H1 (cell line): ENCODE measurements around the gene HMSD. TPM values are rescaled to one million over a fixed set of nuclear protein-coding genes. Genes with fewer than 3 reads are reported as not detected.

Experiments
- CTCF ChIA-PET: fragments of 300-600 bp; sonication (Branson Sonifier 250); formaldehyde crosslinking; loops from one replicate; lab custom pipeline; 2021; ENCODE audit not compliant: partially characterized antibody; lab: Charles Lee
- POLR2A ChIA-PET: fragments of 300-600 bp; sonication (Branson Sonifier 250); formaldehyde crosslinking; loops from one replicate; lab custom pipeline; 2021; ENCODE audit warnings: inconsistent platforms; ENCODE audit not compliant: partially characterized antibody; lab: Charles Lee
- DNase-seq, 2 experiments: peaks; one replicate each; pipeline versions ENCODE4 v3.0.0 to v3.0.0-alpha.2; 2010 to 2022; ENCODE audit warnings: low spot score in 2 of 2, low read depth in 1 of 2, mixed read lengths in 1 of 2
- FAIRE-seq: peaks from 2 replicates; lab custom pipeline; 2011; peaks lifted over from hg19 to GRCh38; lab: Jason Lieb, UNC
- H2AFZ ChIP-seq: 2 replicates; pipeline ENCODE4 v1.8.1; 2012; ENCODE audit warnings: low read length, inconsistent platforms
- H2AK5ac ChIP-seq: 2 replicates; pipeline ENCODE4 v1.6.1; 2013; ENCODE audit warnings: low read depth, low read length
- H2BK120ac ChIP-seq: replicated peaks from 2 replicates; pipeline ENCODE3; 2013; ENCODE audit warnings: low read depth, low read length, inconsistent platforms
- H2BK12ac ChIP-seq: 2 replicates; pipeline ENCODE4 v1.6.1; 2013; ENCODE audit warnings: low read depth, low read length
- H2BK15ac ChIP-seq: 2 replicates; pipeline ENCODE4 v1.6.1; 2013; ENCODE audit warnings: low read length
- H2BK20ac ChIP-seq: 2 replicates; pipeline ENCODE4 v1.6.1; 2013; ENCODE audit warnings: low read length
- H2BK5ac ChIP-seq: 2 replicates; pipeline ENCODE4 v1.6.1; 2013; ENCODE audit warnings: low read depth, low read length
- H3K14ac ChIP-seq: 2 replicates; pipeline ENCODE4 v1.6.1; 2013; ENCODE audit warnings: inconsistent platforms; ENCODE audit not compliant: insufficient read length
- H3K18ac ChIP-seq: 2 replicates; pipeline ENCODE4 v1.6.1; 2013; ENCODE audit warnings: low read length; ENCODE audit errors: extremely low read depth
- H3K23ac ChIP-seq: 2 replicates; pipeline ENCODE4 v1.6.1; 2013; ENCODE audit warnings: inconsistent platforms; ENCODE audit not compliant: insufficient read length
- H3K23me2 ChIP-seq: 2 replicates; pipeline ENCODE4 v1.6.1; 2013; ENCODE audit warnings: low read depth, low read length
- H3K27ac ChIP-seq: 2 replicates; pipeline ENCODE4 v1.6.1; 2011; ENCODE audit warnings: low read depth, low read length, inconsistent platforms
- H3K27me3 ChIP-seq, 4 experiments: replicated peaks in 1 of 4; 1 replicate in 1 of 4; 2 replicates in 3 of 4; pipeline versions ENCODE4 v1.6.1 to v1.8.1; 2011 to 2013; ENCODE audit warnings: low read length in 3 of 4, mild to moderate bottlenecking in 3 of 4, inconsistent platforms in 2 of 4, mixed read lengths in 2 of 4, moderate library complexity in 1 of 4; ENCODE audit not compliant: control insufficient read depth in 3 of 4, insufficient read depth in 3 of 4; ENCODE audit errors: extremely low read depth in 1 of 4
- H3K36me3 ChIP-seq, 4 experiments: 2 replicates each; pipeline versions ENCODE4 v1.6.1 to v1.8.1; 2011 to 2013; ENCODE audit warnings: mild to moderate bottlenecking in 4 of 4, low read length in 3 of 4, moderate library complexity in 2 of 4, control low read depth in 1 of 4, inconsistent platforms in 1 of 4; ENCODE audit not compliant: insufficient read depth in 4 of 4, control insufficient read depth in 2 of 4
- H3K4ac ChIP-seq: replicated peaks from 2 replicates; pipeline ENCODE3; 2013; ENCODE audit warnings: low read length, low read depth, mixed read lengths, inconsistent platforms; ENCODE audit not compliant: insufficient read length
- H3K4me1 ChIP-seq, 4 experiments: replicated peaks in 1 of 4; 1 replicate in 1 of 4; 2 replicates in 3 of 4; pipeline versions ENCODE4 v1.6.1 to v1.8.1; 2011 to 2013; ENCODE audit warnings: low read length in 3 of 4, inconsistent platforms in 2 of 4, mixed read lengths in 1 of 4; ENCODE audit not compliant: insufficient read depth in 4 of 4, control insufficient read depth in 3 of 4
- H3K4me2 ChIP-seq, 2 experiments: 2 replicates each; pipeline versions ENCODE4 v1.6.1 to v1.8.1; 2011 to 2013; ENCODE audit warnings: low read depth in 2 of 2, low read length in 2 of 2, control low read depth in 1 of 2, inconsistent platforms in 1 of 2, mild to moderate bottlenecking in 1 of 2; ENCODE audit not compliant: insufficient read depth in 1 of 2
- H3K4me3 ChIP-seq, 4 experiments: fragments of 200-600, 300-600 bp in 1 of 4; sonication (generic), shearing (Covaris generic), sonication (Bioruptor Twin) in 1 of 4; 2 replicates each; pipeline versions ENCODE4 v1.5.1 to v1.8.1; 2011 to 2016; ENCODE audit warnings: low read length in 4 of 4, low read depth in 3 of 4, control low read depth in 2 of 4, inconsistent platforms in 2 of 4, mild to moderate bottlenecking in 2 of 4, mixed read lengths in 1 of 4, moderate library complexity in 1 of 4; ENCODE audit not compliant: insufficient read depth in 2 of 4; ENCODE audit errors: extremely low read depth in 1 of 4
- H3K56ac ChIP-seq: replicated peaks from 2 replicates; pipeline ENCODE3; 2013; ENCODE audit warnings: low read depth, mild to moderate bottlenecking, mixed read lengths, low read length, inconsistent platforms; ENCODE audit not compliant: insufficient read length
- H3K79me1 ChIP-seq: 2 replicates; pipeline ENCODE4 v1.6.1; 2013; ENCODE audit warnings: low read depth, low read length, control low read depth
- H3K79me2 ChIP-seq, 2 experiments: 2 replicates each; pipeline versions ENCODE4 v1.6.1 to v1.8.1; 2012 to 2013; ENCODE audit warnings: low read length in 2 of 2, mild to moderate bottlenecking in 2 of 2, inconsistent platforms in 1 of 2; ENCODE audit not compliant: insufficient read depth in 2 of 2, control insufficient read depth in 1 of 2
- H3K9ac ChIP-seq, 4 experiments: replicated peaks in 1 of 4; 1 replicate in 1 of 4; 2 replicates in 3 of 4; pipeline versions ENCODE4 v1.6.1 to v1.8.1; 2011 to 2013; ENCODE audit warnings: low read depth in 3 of 4, low read length in 3 of 4, control low read depth in 2 of 4, mild to moderate bottlenecking in 2 of 4, moderate library complexity in 2 of 4, inconsistent platforms in 1 of 4; ENCODE audit errors: extremely low read depth in 1 of 4
- H3K9me3 ChIP-seq, 2 experiments: 2 replicates each; pipeline versions ENCODE4 v1.6.1 to v1.8.1; 2012 to 2013; ENCODE audit warnings: mild to moderate bottlenecking in 2 of 2, moderate library complexity in 2 of 2, control low read depth in 1 of 2, inconsistent platforms in 1 of 2, low read depth in 1 of 2, low read length in 1 of 2, mixed read lengths in 1 of 2; ENCODE audit not compliant: insufficient read depth in 2 of 2
- H4K20me1 ChIP-seq, 2 experiments: replicated peaks in 1 of 2; 2 replicates each; pipeline versions ENCODE3 to v1.8.1; 2011 to 2013; ENCODE audit warnings: inconsistent platforms in 2 of 2, low read length in 2 of 2, mild to moderate bottlenecking in 1 of 2; ENCODE audit not compliant: insufficient read depth in 2 of 2, control insufficient read depth in 1 of 2
- H4K5ac ChIP-seq: 2 replicates; pipeline ENCODE4 v1.6.1; 2013; ENCODE audit warnings: low read length, low read depth, mixed read lengths, inconsistent platforms; ENCODE audit not compliant: insufficient read length
- H4K8ac ChIP-seq: 2 replicates; pipeline ENCODE4 v1.8.0; 2013; ENCODE audit warnings: mild to moderate bottlenecking, moderate library complexity, low read length, inconsistent platforms; ENCODE audit not compliant: insufficient read depth; ENCODE audit errors: extremely low read depth
- H4K91ac ChIP-seq: replicated peaks from 2 replicates; pipeline ENCODE3; 2013; ENCODE audit warnings: low read length, mixed read lengths, inconsistent platforms; ENCODE audit not compliant: insufficient read length
- BRCA1 ChIP-seq: IDR thresholded peaks from 2 replicates; pipeline ENCODE4 v1.6.1; 2012; ENCODE audit warnings: low read depth, low read length, improper control_type of control experiment
- GABPA ChIP-seq: IDR thresholded peaks from 2 replicates; pipeline ENCODE4 v1.6.1; 2011; ENCODE audit warnings: mild to moderate bottlenecking, low read length, moderate library complexity, borderline replicate concordance; ENCODE audit not compliant: insufficient read depth
- NANOG ChIP-seq: IDR thresholded peaks from 2 replicates; pipeline ENCODE4 v1.6.1; 2011; ENCODE audit warnings: low read length, low read depth, mild to moderate bottlenecking, inconsistent platforms; ENCODE audit not compliant: insufficient read depth, poor library complexity, severe bottlenecking
- POLR2AphosphoS5 ChIP-seq: IDR thresholded peaks from 2 replicates; pipeline ENCODE4 v1.6.1; 2011; ENCODE audit warnings: low read depth, low read length
- RAD21 ChIP-seq, 2 experiments: IDR thresholded peaks in 1 of 2; conservative IDR thresholded peaks in 1 of 2; 2 replicates each; pipeline ENCODE4 v1.6.1; 2011; ENCODE audit warnings: low read depth in 2 of 2, low read length in 2 of 2, improper control_type of control experiment in 1 of 2, inconsistent platforms in 1 of 2, mild to moderate bottlenecking in 1 of 2, moderate library complexity in 1 of 2
- RFX5 ChIP-seq: IDR thresholded peaks from 2 replicates; pipeline ENCODE4 v1.6.1; 2011; ENCODE audit warnings: low read depth, low read length, improper control_type of control experiment, borderline replicate concordance
- SP4 ChIP-seq: IDR thresholded peaks from 2 replicates; pipeline ENCODE4 v1.6.1; 2012; ENCODE audit warnings: low read length, inconsistent platforms
- TCF12 ChIP-seq: IDR thresholded peaks from 2 replicates; pipeline ENCODE4 v1.6.1; 2011; ENCODE audit warnings: low read depth, mild to moderate bottlenecking, low read length
- USF2 ChIP-seq: IDR thresholded peaks from 2 replicates; pipeline ENCODE4 v1.6.1; 2011; ENCODE audit warnings: low read length, improper control_type of control experiment
- WGBS, 2 experiments: shearing (Covaris generic) in 1 of 2; methylation state at CpG; one replicate each; pipeline versions ENCODE4 v1.1.6 to v1.1.7; 2013 to 2015; ENCODE audit warnings: low lambda C conversion rate in 2 of 2, mixed read lengths in 2 of 2, inconsistent platforms in 1 of 2, low coverage in 1 of 2, missing lambda C conversion rate in 1 of 2; ENCODE audit not compliant: insufficient replicate concordance in 2 of 2, insufficient coverage in 1 of 2, insufficient read length in 1 of 2; ENCODE audit errors: extremely low coverage in 1 of 2, missing lambda C conversion rate in 1 of 2; 5-methylcytosine and 5-hydroxymethylcytosine counted together
- polyA plus RNA-seq, 7 experiments: library from polyadenylated mRNA; depleted of rRNA in 3 of 7; stranded (reverse) in 5 of 7; unstranded in 2 of 7; fragments of >200 nt in 5 of 7; fragments of 200-250 nt in 2 of 7; gene quantifications; 1 replicate in 5 of 7; 2 replicates in 1 of 7; 4 replicates in 1 of 7; pipeline versions ENCODE4 v1.2.1 to v1.2.3, GENCODE V29; 2011 to 2013; ENCODE audit warnings: missing spikeins in 2 of 7, mixed read lengths in 2 of 7
- total RNA-seq: library from RNA; stranded (reverse); fragmentation: NEBNext Ultra II Directional; extraction: Animal tissue kit (Norgen Biotek cat#: 25700); gene quantifications from 2 replicates; pipeline ENCODE4 v1.2.1, GENCODE V29; 2021

HMSD gene
- total and polyA plus RNA-seq, 2 of the 8 experiments (the other 6 are each of a cell fraction or from before 2014, with no cell fraction given), result 1.3 to 3.0 TPM

DNA sequence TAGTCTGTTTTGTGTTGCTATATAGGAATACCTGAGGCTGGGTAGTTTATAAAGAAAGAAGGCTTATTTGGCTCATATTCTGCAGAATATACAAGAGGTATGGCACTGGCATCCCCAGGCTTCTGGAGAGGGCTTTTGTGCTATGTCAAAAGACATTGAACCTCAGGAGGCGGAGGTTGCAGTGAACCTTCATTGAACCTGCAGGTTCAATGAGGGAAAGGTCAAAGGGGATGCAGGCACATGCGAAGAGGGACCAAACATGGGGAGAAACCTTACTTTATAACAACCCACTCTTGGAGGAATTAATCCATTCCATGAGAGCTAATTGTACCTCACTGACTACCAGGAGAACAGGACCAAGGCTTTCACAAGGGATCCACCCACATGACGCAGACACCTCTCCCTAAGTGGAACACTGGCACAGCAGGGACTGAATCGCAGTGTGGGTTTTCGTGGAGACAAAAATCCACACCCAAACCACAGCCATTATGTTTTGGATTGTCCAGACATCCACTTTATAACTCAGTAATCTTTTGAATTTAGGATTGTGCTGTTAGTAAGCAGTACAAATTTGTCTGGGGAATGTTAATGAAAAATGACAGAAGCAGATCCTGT lies 16.7 kb downstream of the HMSD start:
- no peak overlapping the region for H2BK15ac ChIP-seq
- no peak overlapping the region for H2AK5ac ChIP-seq
- no peaks in the 10 kb centered on the region for H3K79me1 ChIP-seq
- no peak overlapping the region for H3K27ac ChIP-seq
- TF ChIP-seq SP4 (no peak), RFX5 (no peak), RAD21 (IDR thresholded peaks at IDR 0.05 in 1 of 2, conservative IDR thresholded peaks at IDR 0.05 in 1 of 2; ENCODE audit: low read depth in 2 of 2, low read length in 2 of 2) (no peak), GABPA (no peak), TCF12 (no peak), NANOG (no peak), BRCA1 (no peak), USF2 (no peak), POLR2AphosphoS5 (no peak)
- no peak overlapping the region; a peak in 1 of 7 replicates for H3K9ac ChIP-seq
- no peak overlapping the region for H2BK12ac ChIP-seq
- no peaks in the 10 kb centered on the region; a peak in 1 of 7 replicates for H3K27me3 ChIP-seq
- no peaks in the 10 kb centered on the region for H3K36me3 ChIP-seq
- no peak overlapping the region for H2BK120ac ChIP-seq
- H3K56ac ChIP-seq, result no peak overlapping the region
- ChIA-PET POLR2A (no interaction called here), CTCF (interaction anchor here (1.2 to 6.7 kb wide), 4 partner anchors 10 to 295 kb away, joined by 3 to 59 read pairs (median 34); no protein-coding TSS in a partner anchor)
- H4K5ac ChIP-seq, result no peak overlapping the region
- no peak overlapping the region for H3K4me2 ChIP-seq
- H3K9me3 ChIP-seq, result no peaks in the 10 kb centered on the region
- H3K14ac ChIP-seq, result no peak overlapping the region
- 89% methylated on average over 5 of the region's 5 CpGs; no CpG with 5 or more reads in 1 of the 2 experiments for WGBS, 2 experiments
- no peak overlapping the region for H4K8ac ChIP-seq
- H3K23me2 ChIP-seq, result peaks cover 2% of the 10 kb centered on the region
- H4K20me1 ChIP-seq, result peaks cover 0 to 2% of the 10 kb centered on the region in 2 experiments
- H4K91ac ChIP-seq, result no peak overlapping the region
- H3K18ac ChIP-seq, result no peak overlapping the region
- H2AFZ ChIP-seq, result no peak overlapping the region
- H3K4ac ChIP-seq, result no peak overlapping the region
- DNase-seq (no peak), FAIRE-seq (no peak)
- H3K23ac ChIP-seq, result no peak overlapping the region
- no peak overlapping the region for H3K4me3 ChIP-seq
- no peak overlapping the region for H2BK5ac ChIP-seq
- H3K79me2 ChIP-seq, result no peaks in the 10 kb centered on the region
- no peaks in the 10 kb centered on the region; a peak in 1 of 7 replicates for H3K4me1 ChIP-seq
- no peak overlapping the region for H2BK20ac ChIP-seq
